ENCODE results near the gene PLCH1. TPM values are rescaled to one million over a fixed set of nuclear protein-coding genes. Genes with fewer than 3 reads are reported as not detected.

Gene PLCH1
- total and polyA plus RNA-seq, 2 of the 8 experiments (the other 6 are each of a cell fraction or from before 2014, with no cell fraction given): 5.8 to 17.2 TPM

DNA sequence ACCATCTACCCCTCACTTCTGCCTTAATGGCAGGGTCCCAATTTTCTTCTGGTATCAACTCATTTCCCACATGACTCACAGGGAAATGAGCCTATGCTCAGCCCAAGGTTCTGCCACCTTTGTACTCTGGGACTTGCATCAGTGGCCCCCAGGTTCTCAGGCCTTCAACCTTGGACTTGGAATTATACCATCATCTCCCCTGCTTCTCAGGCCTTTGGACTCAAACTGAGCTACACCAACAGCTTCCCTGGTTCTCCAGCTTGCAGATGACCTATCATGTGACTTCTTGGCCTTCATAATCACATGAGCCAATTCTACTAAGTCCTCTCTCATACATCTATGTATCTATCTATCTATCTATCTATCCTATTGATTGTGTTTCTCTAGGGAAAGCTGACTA lies 149.5 kb downstream of the PLCH1 start:
- Histone ChIP-seq H3K23ac (ENCODE audit: insufficient read length) (no peak overlapping the region), H3K27ac (ENCODE audit: low read depth, low read length) (no peak overlapping the region), H3K56ac (replicated peaks; ENCODE audit: insufficient read length, low read depth, low read length) (no peak overlapping the region), H4K20me1 (replicated peaks in 1 of 2; ENCODE audit: control insufficient read depth in 1 of 2, insufficient read depth in 2 of 2, low read length in 2 of 2) (no peaks in the 10 kb centered on the region), H2BK15ac (ENCODE audit: low read length) (no peak overlapping the region), H3K4me1 (replicated peaks in 1 of 4; ENCODE audit: control insufficient read depth in 3 of 4, insufficient read depth in 4 of 4, low read length in 3 of 4) (no peaks in the 10 kb centered on the region), H4K91ac (replicated peaks; ENCODE audit: insufficient read length, low read length) (no peak overlapping the region), H2AK5ac (ENCODE audit: low read depth, low read length) (no peak overlapping the region), H2BK20ac (ENCODE audit: low read length) (no peak overlapping the region), H2AFZ (ENCODE audit: low read length) (no peak overlapping the region), H2BK5ac (ENCODE audit: low read depth, low read length) (no peak overlapping the region), H3K79me2 (ENCODE audit: control insufficient read depth in 1 of 2, insufficient read depth in 2 of 2, low read length in 2 of 2) (no peaks in the 10 kb centered on the region), H3K36me3 (ENCODE audit: control insufficient read depth in 2 of 4, insufficient read depth in 4 of 4, low read length in 3 of 4) (peaks cover 0 to 11% (median 1%) of the 10 kb centered on the region in 4 experiments; a peak in 4 of 8 replicates), H4K5ac (ENCODE audit: insufficient read length, low read depth, low read length) (no peak overlapping the region), H4K8ac (ENCODE audit: extremely low read depth, insufficient read depth, low read length) (no peak overlapping the region), H3K4me2 (ENCODE audit: insufficient read depth in 1 of 2, low read depth in 2 of 2, low read length in 2 of 2) (no peak overlapping the region), H3K4me3 (ENCODE audit: extremely low read depth in 1 of 4, insufficient read depth in 2 of 4, low read depth in 3 of 4, low read length in 4 of 4) (no peak overlapping the region), H3K79me1 (ENCODE audit: low read depth, low read length) (no peaks in the 10 kb centered on the region), H3K9ac (replicated peaks in 1 of 4; ENCODE audit: extremely low read depth in 1 of 4, low read depth in 3 of 4, low read length in 3 of 4) (no peak overlapping the region), H3K27me3 (replicated peaks in 1 of 4; ENCODE audit: control insufficient read depth in 3 of 4, extremely low read depth in 1 of 4, insufficient read depth in 3 of 4, low read length in 3 of 4) (no peaks in the 10 kb centered on the region), H2BK120ac (replicated peaks; ENCODE audit: low read depth, low read length) (no peak overlapping the region), H2BK12ac (ENCODE audit: low read depth, low read length) (no peak overlapping the region), H3K18ac (ENCODE audit: extremely low read depth, low read length) (no peak overlapping the region), H3K9me3 (ENCODE audit: insufficient read depth in 2 of 2, low read depth in 1 of 2, low read length in 1 of 2) (no peaks in the 10 kb centered on the region), H3K14ac (ENCODE audit: insufficient read length) (no peak overlapping the region), H3K4ac (replicated peaks; ENCODE audit: insufficient read length, low read depth, low read length) (no peak overlapping the region), H3K23me2 (ENCODE audit: low read depth, low read length) (no peaks in the 10 kb centered on the region)
- POLR2A ChIA-PET (ENCODE audit: partially characterized antibody): no interaction called here
- DNase-seq (ENCODE audit: low read depth in 1 of 2, low spot score in 2 of 2) (no peak), FAIRE-seq (no peak)
- TF ChIP-seq POLR2AphosphoS5 (IDR thresholded peaks at IDR 0.05; ENCODE audit: low read depth, low read length) (no peak), KDM4A (IDR thresholded peaks at IDR 0.05; ENCODE audit: low read depth, low read length, severe bottlenecking) (no peak)
- CTCF ChIA-PET (ENCODE audit: partially characterized antibody): interaction anchor here (0.6 to 1.3 kb wide), 7 partner anchors 13 to 880 kb away, joined by 3 to 4 read pairs (median 4); no protein-coding TSS in a partner anchor

Measured in H1 (cell line).